ENCODE results near the gene C2orf49.

C2orf49 gene

GRCh38 chr2:105328281-105329196 lies 8.8 kb upstream of the C2orf49 start:
- no peaks in the 10 kb centered on the region for H3K27me3 ChIP-seq (ENCODE audit: low read depth, low read length)
- peak overlapping the region; percentile 87 for H3K9ac ChIP-seq (ENCODE audit: low read length)

DNA sequence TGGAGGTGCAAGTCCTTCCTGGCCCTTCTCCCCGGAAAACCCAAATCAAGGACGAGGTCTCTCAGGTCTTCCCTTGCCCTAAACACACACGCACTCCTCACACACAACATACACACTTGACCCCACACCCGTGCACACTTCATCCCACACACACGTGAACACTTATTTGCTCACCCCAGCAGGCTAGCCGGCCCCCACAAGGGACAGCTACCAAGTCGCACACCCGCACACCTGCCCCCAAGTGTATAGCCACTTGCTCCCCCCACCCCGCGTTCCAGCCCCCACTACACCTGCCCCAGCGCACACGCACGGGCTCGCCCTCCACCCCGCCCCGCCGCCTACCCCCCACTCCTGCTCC lies 8.2 kb upstream of the C2orf49 start:
- Histone ChIP-seq H3K4me1 (ENCODE audit: low read length) (peaks cover 25% of the 10 kb centered on the region), H3K79me2 (ENCODE audit: low read length) (peaks cover 66% of the 10 kb centered on the region), H3K4me3 (ENCODE audit: low read length) (peak overlapping the region; percentile 93), H4K20me1 (ENCODE audit: insufficient read depth, low read length) (peaks cover 10% of the 10 kb centered on the region), H3K4me2 (ENCODE audit: low read length) (peak overlapping the region; percentile 95), H3K36me3 (replicated peaks; ENCODE audit: low read depth, low read length) (peaks cover 17% of the 10 kb centered on the region), H3K27me3 (ENCODE audit: low read depth, low read length) (no peaks in the 10 kb centered on the region), H2AFZ (ENCODE audit: low read depth, low read length) (no peak overlapping the region), H3K9me3 (ENCODE audit: insufficient read depth, low read length) (no peaks in the 10 kb centered on the region), H3K9ac (ENCODE audit: low read length) (peak overlapping the region; percentile 87), H3K27ac (ENCODE audit: low read length) (peak overlapping the region; percentile 18; the same call in 1 of the 2 replicates)
- TF ChIP-seq, protein P1, sequence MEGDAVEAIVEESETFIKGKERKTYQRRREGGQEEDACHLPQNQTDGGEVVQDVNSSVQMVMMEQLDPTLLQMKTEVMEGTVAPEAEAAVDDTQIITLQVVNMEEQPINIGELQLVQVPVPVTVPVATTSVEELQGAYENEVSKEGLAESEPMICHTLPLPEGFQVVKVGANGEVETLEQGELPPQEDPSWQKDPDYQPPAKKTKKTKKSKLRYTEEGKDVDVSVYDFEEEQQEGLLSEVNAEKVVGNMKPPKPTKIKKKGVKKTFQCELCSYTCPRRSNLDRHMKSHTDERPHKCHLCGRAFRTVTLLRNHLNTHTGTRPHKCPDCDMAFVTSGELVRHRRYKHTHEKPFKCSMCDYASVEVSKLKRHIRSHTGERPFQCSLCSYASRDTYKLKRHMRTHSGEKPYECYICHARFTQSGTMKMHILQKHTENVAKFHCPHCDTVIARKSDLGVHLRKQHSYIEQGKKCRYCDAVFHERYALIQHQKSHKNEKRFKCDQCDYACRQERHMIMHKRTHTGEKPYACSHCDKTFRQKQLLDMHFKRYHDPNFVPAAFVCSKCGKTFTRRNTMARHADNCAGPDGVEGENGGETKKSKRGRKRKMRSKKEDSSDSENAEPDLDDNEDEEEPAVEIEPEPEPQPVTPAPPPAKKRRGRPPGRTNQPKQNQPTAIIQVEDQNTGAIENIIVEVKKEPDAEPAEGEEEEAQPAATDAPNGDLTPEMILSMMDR (IDR thresholded peaks at IDR 0.05; ENCODE audit: low read depth, low read length) = no peak
- TF ChIP-seq EZH2phosphoT487 (IDR thresholded peaks at IDR 0.05; ENCODE audit: low read depth) = no peak

More at GRCh38 chr2:105328281-105329196, 8.8 kb upstream of the C2orf49 start:
- Histone ChIP-seq H3K4me1 (ENCODE audit: low read length) (peaks cover 32% of the 10 kb centered on the region), H3K4me2 (ENCODE audit: low read length) (peak overlapping the region; percentile 95), H4K20me1 (ENCODE audit: insufficient read depth, low read length) (peaks cover 17% of the 10 kb centered on the region), H3K4me3 (ENCODE audit: low read length) (peak overlapping the region; percentile 93), H3K9me3 (ENCODE audit: insufficient read depth, low read length) (no peaks in the 10 kb centered on the region), H3K36me3 (replicated peaks; ENCODE audit: low read depth, low read length) (peaks cover 17% of the 10 kb centered on the region), H2AFZ (ENCODE audit: low read depth, low read length) (no peak overlapping the region), H3K79me2 (ENCODE audit: low read length) (peaks cover 72% of the 10 kb centered on the region), H3K27ac (ENCODE audit: low read length) (peak overlapping the region; percentile 18; the same call in 1 of the 2 replicates)
- no peak for TF ChIP-seq EZH2phosphoT487 (IDR thresholded peaks at IDR 0.05; ENCODE audit: low read depth)
- TF ChIP-seq, protein P1 (IDR thresholded peaks at IDR 0.05; ENCODE audit: low read depth, low read length) = no peak

- Histone ChIP-seq H2AFZ (ENCODE audit: low read depth, low read length) (peak within 1 kb of the TSS; percentile 34; the same call in 1 of the 2 replicates), H3K9ac (ENCODE audit: low read length) (peak within 1 kb of the TSS; percentile 87), H3K36me3 (replicated peaks; ENCODE audit: low read depth, low read length) (peaks cover 11% of the 10 kb centered on the region), H4K20me1 (ENCODE audit: insufficient read depth, low read length) (peaks cover 6% of the 10 kb centered on the region; the same call in 1 of the 2 replicates), H3K27me3 (ENCODE audit: low read depth, low read length) (no peaks in the 10 kb centered on the region), H3K4me3 (ENCODE audit: low read length) (peak within 1 kb of the TSS; percentile 93), H3K4me2 (ENCODE audit: low read length) (peak within 1 kb of the TSS; percentile 95), H3K9me3 (ENCODE audit: insufficient read depth, low read length) (no peaks in the 10 kb centered on the region), H3K4me1 (ENCODE audit: low read length) (peaks cover 21% of the 10 kb centered on the region), H3K27ac (ENCODE audit: low read length) (peak within 1 kb of the TSS; percentile 56), H3K79me2 (ENCODE audit: low read length) (peaks cover 60% of the 10 kb centered on the region)
- TF ChIP-seq, protein P1 (IDR thresholded peaks at IDR 0.05; ENCODE audit: low read depth, low read length) = no peak; the same call in 1 of the 2 replicates
- no peak for TF ChIP-seq EZH2phosphoT487 (IDR thresholded peaks at IDR 0.05; ENCODE audit: low read depth)
Measured at GRCh38 chr2:105329561-105330495, 7.5 kb upstream of the C2orf49 start, which contains the start of gene TGFBRAP1. Gene TGFBRAP1, minus strand, starts transcription at chr2:105329735. Its CDS starts 21,434 bp downstream, at chr2:105308301.
